Stimulated activated CD4-positive, alpha-beta T cell treated with anti-CD3 and anti-CD28 coated beads, TNF-alpha, amount 100 ng/mL, for 4 hours (primary cell): Measurements from ENCODE around the gene TECTA.

Experiments used
- DNase-seq, 3 experiments: peaks; one replicate each; pipeline ENCODE4 v3.0.0-alpha.2; 2020; ENCODE audit warnings: low read depth in 3 of 3

Gene TECTA

GRCh38 chr11:121100943-121101342 is at the start of gene TECTA:
Gene TECTA, plus strand, starts transcription at chr11:121101243. Its CDS starts 1,423 bp downstream, at chr11:121102666.
- DNase-seq, result no peak

- no peak for DNase-seq
These were observed 47.8 kb upstream of the TECTA start for GRCh38 chr11:121053244-121053643.

- DNase-seq, result no peak
These were observed 46.8 kb upstream of the TECTA start for GRCh38 chr11:121054266-121054665.

- no peak for DNase-seq
These were observed 46.0 kb upstream of the TECTA start for GRCh38 chr11:121055076-121055475.

GRCh38 chr11:121057922-121058321 is 43.1 kb upstream of the TECTA start:
- no peak for DNase-seq

- no peak for DNase-seq
These were observed 42.1 kb upstream of the TECTA start for GRCh38 chr11:121058941-121059340.

GRCh38 chr11:121059605-121060004 is 41.4 kb upstream of the TECTA start:
- no peak for DNase-seq

- no peak for DNase-seq
These were observed 37.3 kb upstream of the TECTA start for GRCh38 chr11:121063728-121064127.

GRCh38 chr11:121066623-121067022 is 34.4 kb upstream of the TECTA start:
- DNase-seq, result no peak

- no peak for DNase-seq
These were observed 34.0 kb upstream of the TECTA start for GRCh38 chr11:121067026-121067425.

- no peak for DNase-seq
These were observed 33.6 kb upstream of the TECTA start for GRCh38 chr11:121067453-121067852.

- no peak for DNase-seq
These were observed 32.9 kb upstream of the TECTA start for GRCh38 chr11:121067962-121068647.

GRCh38 chr11:121068787-121069186 is 32.3 kb upstream of the TECTA start:
- DNase-seq, result no peak

GRCh38 chr11:121070951-121071845 is 29.8 kb upstream of the TECTA start:
- no peak for DNase-seq

- DNase-seq, result no peak
These were observed 29.1 kb upstream of the TECTA start for GRCh38 chr11:121071846-121072450.

- DNase-seq, result no peak
These were observed 19.7 kb upstream of the TECTA start for GRCh38 chr11:121081321-121081720.

GRCh38 chr11:121082219-121082618 is 18.8 kb upstream of the TECTA start:
- DNase-seq, result no peak

- no peak for DNase-seq
These were observed 18.4 kb upstream of the TECTA start for GRCh38 chr11:121082670-121083069.

GRCh38 chr11:121086866-121087265 is 14.2 kb upstream of the TECTA start:
- no peak for DNase-seq

- no peak for DNase-seq
These were observed 11.5 kb upstream of the TECTA start for GRCh38 chr11:121089566-121089965.

- DNase-seq, result no peak
These were observed 10.8 kb upstream of the TECTA start for GRCh38 chr11:121090145-121090721.

GRCh38 chr11:121091492-121092152 is 9.4 kb upstream of the TECTA start:
- DNase-seq, result no peak
